Esophagus muscularis mucosa (tissue), 4 donors: ENCODE data around the gene PEAR1.

Experiments
- CTCF ChIP-seq, 3 experiments: fragments of 200-600 bp in 2 of 3; fragments of 450-650 bp in 1 of 3; sonication (generic) in 2 of 3; IDR thresholded peaks; one replicate each; pipeline ENCODE4 v1.5.1; 2017 to 2019; ENCODE audit warnings: antibody characterized with exemption in 3 of 3, mild to moderate bottlenecking in 2 of 3, moderate library complexity in 1 of 3
- EP300 ChIP-seq: sonication (generic); formaldehyde crosslinking; IDR thresholded peaks from one replicate; pipeline ENCODE4 v1.6.1; 2017; ENCODE audit warnings: antibody characterized with exemption
- POLR2A ChIP-seq: fragments of 450-650 bp; IDR thresholded peaks from one replicate; pipeline ENCODE4 v1.6.1; 2017; ENCODE audit warnings: antibody characterized with exemption, moderate library complexity, mild to moderate bottlenecking, low read depth
- POLR2AphosphoS5 ChIP-seq, 2 donors: sonication (generic); formaldehyde crosslinking; IDR thresholded peaks; one replicate each; pipeline ENCODE4 v1.6.1; 2017; ENCODE audit warnings: antibody characterized with exemption in 2 of 2

DNA sequence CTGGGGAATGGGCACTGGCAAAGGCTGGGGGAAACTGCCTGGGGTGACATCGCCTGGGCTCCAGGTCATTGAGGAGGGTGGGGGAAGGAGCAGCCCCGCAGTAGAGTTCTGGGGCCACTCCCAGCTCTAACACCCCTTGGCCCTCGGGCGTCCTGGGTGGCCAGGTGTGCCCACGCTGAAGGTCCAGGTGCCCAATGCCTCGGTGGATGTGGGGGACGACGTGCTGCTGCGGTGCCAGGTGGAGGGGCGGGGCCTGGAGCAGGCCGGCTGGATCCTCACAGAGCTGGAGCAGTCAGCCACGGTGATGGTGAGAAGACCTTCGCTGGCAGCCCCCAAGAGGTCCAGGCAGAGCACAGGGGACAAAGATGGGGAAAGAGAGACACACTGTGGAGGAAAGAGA is 25.2 kb upstream of the PEAR1 start:
- TF ChIP-seq CTCF (IDR thresholded peaks at IDR 0.05): no peak
- no peak for TF ChIP-seq POLR2AphosphoS5 (IDR thresholded peaks at IDR 0.05)
- no peak for TF ChIP-seq EP300
- no peak for TF ChIP-seq POLR2A
